ENCODE results near the gene PTMA. TPM values are rescaled to one million over a fixed set of nuclear protein-coding genes. Genes with fewer than 3 reads are reported as not detected.

Gene PTMA
- total RNA-seq, 1 donor = 598 TPM

GRCh38 chr2:231663458-231664212 is 44.7 kb upstream of the PTMA start:
- TF ChIP-seq CTCF (IDR thresholded peaks at IDR 0.05; ENCODE audit: insufficient read depth, low read depth, low read length) = no peak
- no peak for DNase-seq (ENCODE audit: low read depth)

GRCh38 chr2:231664727-231665126 is 43.6 kb upstream of the PTMA start:
- peak; percentile 67 for DNase-seq (ENCODE audit: low read depth)
- H3K4me3 ChIP-seq (ENCODE audit: low read depth, low read length) = no peak overlapping the region
- TF ChIP-seq CTCF (IDR thresholded peaks at IDR 0.05; ENCODE audit: insufficient read depth, low read depth, low read length) = no peak

More at GRCh38 chr2:231663458-231664212, 44.7 kb upstream of the PTMA start:
- no peak overlapping the region for H3K4me3 ChIP-seq (ENCODE audit: low read depth, low read length)

GRCh38 chr2:231665245-231666170 is 42.8 kb upstream of the PTMA start:
- TF ChIP-seq CTCF (IDR thresholded peaks at IDR 0.05; ENCODE audit: insufficient read depth, low read depth, low read length) = no peak
- DNase-seq (ENCODE audit: low read depth) = no peak
- H3K4me3 ChIP-seq (ENCODE audit: low read depth, low read length) = peak overlapping the region; percentile 60

GRCh38 chr2:231666171-231667095 is 41.9 kb upstream of the PTMA start:
- peak overlapping the region; percentile 60 for H3K4me3 ChIP-seq (ENCODE audit: low read depth, low read length)
- DNase-seq (ENCODE audit: low read depth) = peak; percentile 96
- no peak for TF ChIP-seq CTCF (IDR thresholded peaks at IDR 0.05; ENCODE audit: insufficient read depth, low read depth, low read length)

- peak overlapping the region; percentile 60 for H3K4me3 ChIP-seq (ENCODE audit: low read depth, low read length)
- no peak for TF ChIP-seq CTCF (IDR thresholded peaks at IDR 0.05; ENCODE audit: insufficient read depth, low read depth, low read length)
- DNase-seq (ENCODE audit: low read depth) = no peak
These were observed 41.3 kb upstream of the PTMA start for GRCh38 chr2:231667096-231667427.

- DNase-seq (ENCODE audit: low read depth) = no peak
- no peak overlapping the region for H3K4me3 ChIP-seq (ENCODE audit: low read depth, low read length)
- TF ChIP-seq CTCF (IDR thresholded peaks at IDR 0.05; ENCODE audit: insufficient read depth, low read depth, low read length) = no peak
These were observed 40.8 kb upstream of the PTMA start for GRCh38 chr2:231667496-231667895.

Data from fibroblast of villous mesenchyme (primary cell).